Measurements from ENCODE around the gene CDKN1B. TPM values are rescaled to one million over a fixed set of nuclear protein-coding genes. Genes with fewer than 3 reads are reported as not detected.

Gene CDKN1B
- total and polyA plus RNA-seq, 12 donors: 20.8 to 56.2 (median 37.6) TPM

- no peak for DNase-seq
- intact Hi-C loops (cut with DNase I): no loop called here
- 74 to 84% methylated on average over 7 of the region's 7 CpGs for WGBS, 2 donors
- H3K27ac ChIP-seq: peak overlapping the region in 4 of 10 donors; percentile 26 to 70 (median 67)
- H3K4me1 ChIP-seq: peaks cover 0 to 36% (median 10%) of the 10 kb centered on the region in 9 donors
- H3K9me3 ChIP-seq: no peaks in the 10 kb centered on the region
- no peak for ATAC-seq
- H3K4me3 ChIP-seq: no peak overlapping the region
- no peak for TF ChIP-seq CTCF (IDR thresholded peaks at IDR 0.05)
- no peaks in the 10 kb centered on the region for H3K27me3 ChIP-seq
- no peaks in the 10 kb centered on the region for H3K36me3 ChIP-seq
These were observed 28.5 kb downstream of the CDKN1B start for GRCh38 chr12:12745576-12746211.

- intact Hi-C loops (cut with DNase I): no loop called here
- Histone ChIP-seq H3K9me3 (no peaks in the 10 kb centered on the region), H3K4me1 (peaks cover 0 to 21% (median 0%) of the 10 kb centered on the region in 9 donors), H3K4me3 (no peak overlapping the region), H3K27me3 (no peaks in the 10 kb centered on the region), H3K27ac (no peak overlapping the region), H3K36me3 (no peaks in the 10 kb centered on the region)
- DNase-seq (no peak), ATAC-seq (no peak)
- no peak for TF ChIP-seq CTCF (IDR thresholded peaks at IDR 0.05)
- WGBS, 2 donors: 64 to 75% methylated on average over 3 of the region's 3 CpGs
These were observed 30.1 kb downstream of the CDKN1B start for GRCh38 chr12:12747278-12747677.

- H3K27me3 ChIP-seq: no peaks in the 10 kb centered on the region
- 61 to 64% methylated on average over 3 of the region's 3 CpGs for WGBS, 2 donors
- no peak overlapping the region for H3K4me3 ChIP-seq
- TF ChIP-seq CTCF (IDR thresholded peaks at IDR 0.05): no peak
- intact Hi-C loops (cut with DNase I): no loop called here
- DNase-seq (no peak), ATAC-seq (no peak)
- H3K27ac ChIP-seq: no peak overlapping the region
- no peaks in the 10 kb centered on the region for H3K36me3 ChIP-seq
- no peaks in the 10 kb centered on the region for H3K9me3 ChIP-seq
- peaks cover 0 to 19% (median 0%) of the 10 kb centered on the region in 9 donors for H3K4me1 ChIP-seq
These were observed 30.9 kb downstream of the CDKN1B start for GRCh38 chr12:12748044-12748443.

- H3K27ac ChIP-seq: no peak overlapping the region
- WGBS, 2 donors: 90 to 91% methylated on average over 7 of the region's 7 CpGs
- H3K4me1 ChIP-seq: peaks cover 0 to 16% (median 0%) of the 10 kb centered on the region in 9 donors
- TF ChIP-seq CTCF (IDR thresholded peaks at IDR 0.05): no peak
- ATAC-seq: no peak
- no peaks in the 10 kb centered on the region for H3K36me3 ChIP-seq
- H3K9me3 ChIP-seq: no peaks in the 10 kb centered on the region
- peak overlapping the region in 3 of 10 donors; percentile 18 to 29 (median 20) for H3K4me3 ChIP-seq
- DNase-seq: no peak
- intact Hi-C loops (cut with DNase I): no loop called here
- H3K27me3 ChIP-seq: no peaks in the 10 kb centered on the region
These were observed 32.3 kb downstream of the CDKN1B start for GRCh38 chr12:12749433-12749832.
